ENCODE data around the gene EPHA8. TPM values are rescaled to one million over a fixed set of nuclear protein-coding genes. Genes with fewer than 3 reads are reported as not detected.

The EPHA8 gene
- polyA plus RNA-seq, 1 of the 3 experiments (the other 2 are of a cell fraction): 0.02 TPM

- Histone ChIP-seq H3K79me2 (ENCODE audit: insufficient read depth) (no peaks in the 10 kb centered on the region), H3F3A (replicated peaks; ENCODE audit: insufficient read depth) (no peaks in the 10 kb centered on the region), H3K9ac (no peak overlapping the region), H3K4me3 (ENCODE audit: low read depth in 2 of 2, low read length in 1 of 2) (no peak overlapping the region), H3K27me3 (ENCODE audit: insufficient read depth) (no peaks in the 10 kb centered on the region; the same call in 1 of the 2 replicates), H3K36me3 (replicated peaks in 1 of 2; ENCODE audit: control insufficient read depth in 1 of 2, insufficient read depth in 2 of 2, low read length in 1 of 2) (no peaks in the 10 kb centered on the region), H3K9me3 (no peaks in the 10 kb centered on the region), H3K27ac (ENCODE audit: low read depth in 2 of 2, low read length in 1 of 2) (no peak overlapping the region), H4K20me1 (ENCODE audit: insufficient read depth) (no peaks in the 10 kb centered on the region), H3K4me1 (ENCODE audit: control insufficient read depth in 1 of 2, insufficient read depth in 2 of 2, low read depth in 1 of 2, low read length in 1 of 2) (peaks cover 0 to 4% of the 10 kb centered on the region in 2 experiments; a peak in 1 of 4 replicates), H3K4me2 (no peak overlapping the region), H3K9me2 (no peaks in the 10 kb centered on the region), H2AFZ (ENCODE audit: low read depth) (no peak overlapping the region)
- 70% methylated on average over 7 of the region's 7 CpGs for WGBS (ENCODE audit: low lambda C conversion rate)
- TF ChIP-seq RFX5 (IDR thresholded peaks at IDR 0.05; ENCODE audit: low read length) (no peak), RAD21 (IDR thresholded peaks at IDR 0.05; ENCODE audit: low read length) (no peak), REST (IDR thresholded peaks at IDR 0.05; ENCODE audit: low read depth, low read length) (peak; percentile 98)
- no peak for DNase-seq
- ChIA-PET CTCF (interaction anchor here (2.5 kb wide), 1 partner anchor 84 kb away, joined by 11 read pairs; no protein-coding TSS in a partner anchor), POLR2A (no interaction called here)
Observed at GRCh38 chr1:22611530-22611947, 48.2 kb downstream of the EPHA8 start.

GRCh38 chr1:22612671-22613571 lies 49.6 kb downstream of the EPHA8 start:
- Histone ChIP-seq H3K36me3 (replicated peaks in 1 of 2; ENCODE audit: control insufficient read depth in 1 of 2, insufficient read depth in 2 of 2, low read length in 1 of 2) (no peaks in the 10 kb centered on the region), H4K20me1 (ENCODE audit: insufficient read depth) (no peaks in the 10 kb centered on the region), H3K79me2 (ENCODE audit: insufficient read depth) (no peaks in the 10 kb centered on the region), H3K9me3 (no peaks in the 10 kb centered on the region), H3F3A (replicated peaks; ENCODE audit: insufficient read depth) (no peaks in the 10 kb centered on the region), H3K4me2 (no peak overlapping the region), H3K27me3 (ENCODE audit: insufficient read depth) (no peaks in the 10 kb centered on the region; the same call in none of the 2 replicates), H3K9ac (no peak overlapping the region), H2AFZ (ENCODE audit: low read depth) (no peak overlapping the region), H3K4me3 (ENCODE audit: low read depth in 2 of 2, low read length in 1 of 2) (no peak overlapping the region), H3K27ac (ENCODE audit: low read depth in 2 of 2, low read length in 1 of 2) (no peak overlapping the region), H3K9me2 (no peaks in the 10 kb centered on the region), H3K4me1 (ENCODE audit: control insufficient read depth in 1 of 2, insufficient read depth in 2 of 2, low read depth in 1 of 2, low read length in 1 of 2) (peaks cover 0 to 4% of the 10 kb centered on the region in 2 experiments; a peak in 1 of 4 replicates)
- POLR2A ChIA-PET: interaction anchor here (0.6 kb wide), 1 partner anchor 48 kb away, joined by 3 read pairs; no protein-coding TSS in a partner anchor
- peak; percentile 56 for DNase-seq
- 44% methylated on average over 11 of the region's 12 CpGs for WGBS (ENCODE audit: low lambda C conversion rate)
- CTCF ChIA-PET: interaction anchor here (0.7 to 2.5 kb wide), 5 partner anchors 8 to 833 kb away, joined by 3 to 12 read pairs (median 4); no protein-coding TSS in a partner anchor
- TF ChIP-seq GABPA (IDR thresholded peaks at IDR 0.05; ENCODE audit: low read depth) (no peak), RXRA (IDR thresholded peaks at IDR 0.05; ENCODE audit: borderline replicate concordance, low read depth) (no peak), NRF1 (IDR thresholded peaks at IDR 0.05; ENCODE audit: low read depth, low read length) (no peak), RFX5 (IDR thresholded peaks at IDR 0.05; ENCODE audit: low read length) (no peak), CTCF (IDR thresholded peaks at IDR 0.05) (no peak), REST (IDR thresholded peaks at IDR 0.05; ENCODE audit: low read depth, low read length) (no peak), POLR2AphosphoS5 (IDR thresholded peaks at IDR 0.05; ENCODE audit: low read depth, low read length) (no peak), FOXM1 (IDR thresholded peaks at IDR 0.05; ENCODE audit: low read depth) (no peak), ZBTB33 (IDR thresholded peaks at IDR 0.05; ENCODE audit: borderline replicate concordance, low read depth) (no peak), FOXJ3 (CRISPR knock-in tag; IDR thresholded peaks at IDR 0.05) (no peak), SMC3 (IDR thresholded peaks at IDR 0.05; ENCODE audit: low read depth, low read length) (no peak), NFIC (IDR thresholded peaks at IDR 0.05; ENCODE audit: borderline replicate concordance) (no peak)

Data from SK-N-SH (cell line).